Cardiac muscle cell (in vitro differentiated cells and primary cell): ENCODE results near the gene BBS5. TPM values are rescaled to one million over a fixed set of nuclear protein-coding genes. Genes with fewer than 3 reads are reported as not detected.

ENCODE experiments used
- DNase-seq, 2 donors: peaks; one replicate each; pipeline versions ENCODE4 v3.0.0 to v3.0.0-alpha.2; 2010 to 2017; ENCODE audit warnings: low read depth in 1 of 2, low spot score in 1 of 2
- H3K27ac ChIP-seq: fragments of 200-600 bp; sonication (generic); 2 replicates; pipeline ENCODE4 v1.5.1; 2016
- H3K27me3 ChIP-seq: fragments of 200-600 bp; sonication (generic); 2 replicates; pipeline ENCODE4 v1.6.0; 2016; ENCODE audit warnings: control low read depth
- H3K36me3 ChIP-seq: fragments of 200-600 bp; sonication (generic); 2 replicates; pipeline ENCODE4 v1.5.1; 2016; ENCODE audit warnings: control low read depth
- H3K4me1 ChIP-seq: fragments of 200-600 bp; sonication (generic); 2 replicates; pipeline ENCODE4 v1.8.1; 2017; ENCODE audit warnings: low read depth, mild to moderate bottlenecking, mixed run types
- H3K4me3 ChIP-seq: fragments of 200-600 bp; sonication (generic); 2 replicates; pipeline ENCODE4 v1.5.1; 2016; ENCODE audit warnings: mild to moderate bottlenecking
- H3K9me3 ChIP-seq: fragments of 200-600 bp; sonication (generic); 2 replicates; pipeline ENCODE4 v1.5.1; 2017; ENCODE audit warnings: low read depth, mild to moderate bottlenecking, control low read depth
- CTCF ChIP-seq: IDR thresholded peaks from 2 replicates; pipeline ENCODE4 v1.5.1; 2012; ENCODE audit warnings: low read depth, mild to moderate bottlenecking, low read length
- polyA plus RNA-seq: library from polyadenylated mRNA; unstranded; fragments of >200 nt; fragmentation: Nextera tagmentation; extraction: Ambion mirVana; gene quantifications from 2 replicates; pipeline ENCODE4 v1.2.1, GENCODE V29; 2016
- total RNA-seq: library from RNA; depleted of rRNA; stranded (reverse); fragments of >200 nt; gene quantifications from 2 replicates; pipeline ENCODE4 v1.2.3, GENCODE V29; 2016

The BBS5 gene
- total and polyA plus RNA-seq, 2 experiments from 2014 or later = 8.4 to 8.9 TPM

GRCh38 chr2:169542433-169542832, 63.1 kb downstream of the BBS5 start:
- Histone ChIP-seq H3K4me3 (no peak overlapping the region), H3K36me3 (peaks cover 20% of the 10 kb centered on the region), H3K27me3 (no peaks in the 10 kb centered on the region), H3K27ac (peak overlapping the region; percentile 10), H3K9me3 (no peaks in the 10 kb centered on the region), H3K4me1 (no peaks in the 10 kb centered on the region)
- TF ChIP-seq CTCF = no peak
- no peak for DNase-seq

GRCh38 chr2:169546756-169547155, 67.5 kb downstream of the BBS5 start:
- no peaks in the 10 kb centered on the region for H3K9me3 ChIP-seq
- H3K27ac ChIP-seq = no peak overlapping the region
- DNase-seq = no peak
- H3K4me1 ChIP-seq = no peaks in the 10 kb centered on the region
- no peak for TF ChIP-seq CTCF
- no peak overlapping the region for H3K4me3 ChIP-seq
- no peaks in the 10 kb centered on the region for H3K27me3 ChIP-seq
- H3K36me3 ChIP-seq = peaks cover 32% of the 10 kb centered on the region

Other genes with a start within 250 kb of the BBS5 start
- gene LRP2, start 117.0 kb upstream of the BBS5 start, total RNA-seq = 1.3 and 1.5 TPM in 2 replicates
- 1.2 and 1.7 TPM in 2 replicates for gene LRP2, start 117.0 kb upstream of the BBS5 start, polyA plus RNA-seq
- gene KLHL41, start 30.2 kb downstream of the BBS5 start, total RNA-seq = 33.1 and 56.3 TPM in 2 replicates
- 12.3 and 14.7 TPM in 2 replicates for gene KLHL41, start 30.2 kb downstream of the BBS5 start, polyA plus RNA-seq
- gene FASTKD1, start 94.4 kb downstream of the BBS5 start, total RNA-seq = 27.8 and 41.3 TPM in 2 replicates
- 61.4 and 62.4 TPM in 2 replicates for gene FASTKD1, start 94.4 kb downstream of the BBS5 start, polyA plus RNA-seq
- 17.5 and 24.7 TPM in 2 replicates for gene PPIG, start 104.9 kb downstream of the BBS5 start, total RNA-seq
- gene PPIG, start 104.9 kb downstream of the BBS5 start, polyA plus RNA-seq = 70.0 and 87.5 TPM in 2 replicates
- gene CFAP210, start 214.9 kb downstream of the BBS5 start, total RNA-seq = not detected in 2 replicates
- gene CFAP210, start 214.9 kb downstream of the BBS5 start, polyA plus RNA-seq = 0.28 and 0.31 TPM in 2 replicates
- gene PHOSPHO2, start 215.0 kb downstream of the BBS5 start, total RNA-seq = 3.4 and 3.8 TPM in 2 replicates
- gene PHOSPHO2, start 215.0 kb downstream of the BBS5 start, polyA plus RNA-seq = 3.8 and 7.0 TPM in 2 replicates